Fibroblast of mammary gland (primary cell): ENCODE data around the gene HTRA3.
"Not testable (repeated sequence)": the region's sequence is repeated elsewhere in the genome, so short reads cannot be mapped to it uniquely, and the experiment has no call there.

ENCODE experiments used
- DNase-seq: peaks from one replicate; pipeline ENCODE4 v3.0.0-alpha.2; 2010; ENCODE audit warnings: low read depth
- H3K4me3 ChIP-seq: 2 replicates; pipeline ENCODE4 v1.5.1; 2011; ENCODE audit warnings: low read depth, mild to moderate bottlenecking, low read length, moderate library complexity; ENCODE audit not compliant: control insufficient read depth
- CTCF ChIP-seq: conservative IDR thresholded peaks from 2 replicates; pipeline ENCODE4 v1.5.1; 2011; ENCODE audit warnings: low read depth, low read length, inconsistent platforms; ENCODE audit not compliant: control insufficient read depth, insufficient read depth

The HTRA3 gene

GRCh38 chr4:8334786-8335460 lies 65.4 kb downstream of the HTRA3 start:
- no peak for TF ChIP-seq CTCF
- no peak for DNase-seq
- no peak overlapping the region for H3K4me3 ChIP-seq

- DNase-seq = no peak
- no peak for TF ChIP-seq CTCF
- H3K4me3 ChIP-seq = no peak overlapping the region
Observed at GRCh38 chr4:8335848-8336247, 66.3 kb downstream of the HTRA3 start.

GRCh38 chr4:8336412-8337075 lies 67.0 kb downstream of the HTRA3 start:
- no peak for TF ChIP-seq CTCF
- no peak overlapping the region for H3K4me3 ChIP-seq
- peak; percentile 56 for DNase-seq

GRCh38 chr4:8338351-8338961 lies 68.9 kb downstream of the HTRA3 start:
- TF ChIP-seq CTCF = no peak
- no peak overlapping the region for H3K4me3 ChIP-seq
- no peak for DNase-seq

- no peak overlapping the region for H3K4me3 ChIP-seq
- no peak for DNase-seq
- no peak for TF ChIP-seq CTCF
Observed at GRCh38 chr4:8340781-8341241, 71.3 kb downstream of the HTRA3 start.

- H3K4me3 ChIP-seq, DNase-seq: not testable (repeated sequence)
Observed at GRCh38 chr4:8341281-8341680, 71.7 kb downstream of the HTRA3 start.

GRCh38 chr4:8341691-8342090 lies 72.1 kb downstream of the HTRA3 start:
- TF ChIP-seq CTCF = no peak
- no peak overlapping the region for H3K4me3 ChIP-seq
- no peak for DNase-seq
